Tongue (tissue), 2 donors: ENCODE measurements around the gene CELF2. TPM values are rescaled to one million over a fixed set of nuclear protein-coding genes. Genes with fewer than 3 reads are reported as not detected.

Experiments
- DNase-seq: peaks from one replicate; pipeline ENCODE4 v3.0.0-alpha.2; 2015
- total RNA-seq: library from RNA; depleted of rRNA; stranded (reverse); fragments of >200 nt; gene quantifications from one replicate; pipeline ENCODE4 v1.2.3, GENCODE V29; 2014

Gene CELF2
- total RNA-seq, 1 donor from 2014 or later, result 57.5 TPM

DNA sequence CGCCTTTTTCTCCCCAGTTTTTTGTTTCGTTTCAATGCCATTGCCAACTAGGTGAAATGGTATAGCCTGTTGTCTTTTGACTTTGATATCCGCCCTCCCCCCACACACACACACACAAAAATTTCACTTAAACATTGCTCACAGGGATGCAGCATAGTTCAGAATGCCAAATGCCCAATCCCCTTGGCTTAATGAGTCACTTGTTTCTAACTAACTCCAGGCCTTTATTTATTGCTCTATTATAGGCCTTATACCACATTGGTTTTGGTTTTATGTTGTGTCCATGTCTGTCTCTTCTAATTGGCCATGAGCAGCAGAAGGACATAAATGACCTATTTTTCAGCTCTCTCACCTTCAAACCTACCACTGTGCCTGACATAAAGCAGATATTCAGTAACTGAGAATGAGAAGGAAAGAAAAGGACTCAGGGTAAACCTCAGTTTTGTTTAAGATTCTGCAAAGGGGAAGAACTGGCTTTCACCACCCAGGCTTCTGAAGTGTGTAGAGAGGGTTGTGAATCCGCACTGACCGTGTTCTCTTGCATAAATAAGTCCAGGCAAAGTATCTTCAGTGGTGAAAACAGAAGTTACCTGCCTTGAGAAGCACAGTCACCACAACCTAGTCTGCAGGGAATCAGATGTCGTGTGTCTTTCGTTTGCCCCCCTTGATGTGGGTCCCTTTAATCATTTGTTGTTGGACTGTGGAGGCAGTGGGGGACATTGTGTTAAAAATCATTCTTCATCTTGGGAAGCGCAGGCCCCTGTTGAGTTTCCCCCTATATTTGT, 139.8 kb downstream of the CELF2 start:
- no peak for DNase-seq

DNA sequence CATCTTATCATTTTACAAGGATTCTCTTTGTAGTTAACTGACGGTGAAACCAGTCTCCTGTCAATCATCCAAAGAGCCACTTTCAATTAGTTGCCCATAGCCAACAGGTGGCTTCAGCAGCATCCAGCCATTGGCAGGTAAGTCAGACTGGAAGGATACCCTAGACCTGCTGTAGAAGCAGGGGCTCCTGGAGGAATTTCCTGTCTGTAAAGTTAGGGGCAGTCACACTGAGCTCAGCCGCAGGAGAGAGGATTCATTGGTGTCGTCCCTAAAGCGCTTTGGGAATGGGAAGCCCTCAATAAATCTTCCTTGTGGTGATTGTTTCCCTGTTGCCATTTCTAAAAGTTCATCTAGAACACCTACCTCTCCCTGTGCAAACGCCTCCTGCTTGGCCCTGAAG, 140.4 kb downstream of the CELF2 start:
- DNase-seq, result no peak

DNA sequence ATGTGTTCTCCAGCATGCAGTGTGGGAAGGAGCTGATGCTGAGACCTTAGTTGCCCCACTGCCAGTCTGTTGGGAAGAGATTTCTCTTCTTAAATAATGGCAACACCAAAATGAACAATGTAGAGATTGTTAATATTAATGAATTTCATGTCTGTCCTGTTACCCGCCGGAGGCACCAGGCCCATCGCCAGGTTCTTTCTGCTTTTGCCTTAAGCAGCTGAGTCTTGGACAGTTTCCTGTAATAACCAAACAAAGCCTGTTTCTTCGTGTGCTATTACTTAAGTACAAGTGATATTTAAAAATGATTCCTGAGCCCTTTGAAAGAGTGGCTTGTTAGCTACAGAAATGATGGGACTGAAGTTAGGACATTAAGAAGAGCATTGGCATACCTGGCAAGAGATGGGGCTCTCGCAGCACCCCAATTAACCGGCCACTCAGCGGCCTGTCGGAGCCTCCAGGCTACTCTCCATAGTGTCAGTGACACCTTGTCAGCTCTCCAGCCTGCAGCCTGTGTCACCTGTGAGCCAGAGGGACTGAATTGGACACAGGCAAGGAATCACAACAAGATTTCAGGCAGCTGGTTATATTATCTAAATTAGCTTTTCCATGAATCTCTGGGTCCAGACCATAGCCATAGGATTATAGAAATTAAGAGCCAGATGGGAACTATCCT, 142.0 kb downstream of the CELF2 start:
- no peak for DNase-seq

DNA sequence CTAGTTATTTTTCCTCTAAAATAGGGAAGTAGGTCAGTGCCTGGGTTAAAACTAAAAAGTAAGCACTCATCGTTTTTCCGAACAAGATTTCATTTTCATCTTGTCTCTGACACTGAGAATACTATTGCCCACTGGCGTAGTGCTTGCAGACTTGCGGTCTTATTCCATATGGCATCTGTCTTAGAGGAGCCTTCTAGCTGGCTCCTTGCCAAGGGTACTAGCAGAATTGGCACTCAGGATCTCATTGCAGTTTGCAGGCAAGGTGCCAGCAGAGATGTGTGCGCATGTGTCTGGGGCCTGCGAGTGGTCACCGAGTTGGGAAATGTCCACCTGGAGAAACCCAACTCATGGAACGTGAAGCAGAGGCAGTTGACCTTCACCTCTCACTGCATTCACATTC, 143.4 kb downstream of the CELF2 start:
- DNase-seq, result no peak

DNA sequence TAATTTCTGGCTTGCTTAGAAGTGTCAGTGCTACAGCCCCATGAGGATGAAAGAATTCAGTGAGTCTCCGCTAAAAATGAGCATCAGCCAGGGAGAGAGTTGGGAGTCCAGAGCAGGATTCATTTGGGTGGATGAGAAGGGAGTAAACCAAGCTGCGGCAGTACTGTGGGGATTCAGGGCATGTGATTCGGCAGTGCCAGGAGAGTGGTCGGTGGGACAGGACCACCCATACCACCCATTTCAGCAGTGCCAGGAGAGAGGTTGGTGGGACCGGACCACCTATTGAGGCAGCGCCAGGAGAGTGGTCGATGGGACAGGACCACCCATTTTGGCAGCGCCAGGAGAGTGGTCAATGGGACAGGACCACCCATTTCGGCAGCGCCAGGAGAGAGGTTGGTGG, 144.2 kb downstream of the CELF2 start:
- DNase-seq, result no peak

DNA sequence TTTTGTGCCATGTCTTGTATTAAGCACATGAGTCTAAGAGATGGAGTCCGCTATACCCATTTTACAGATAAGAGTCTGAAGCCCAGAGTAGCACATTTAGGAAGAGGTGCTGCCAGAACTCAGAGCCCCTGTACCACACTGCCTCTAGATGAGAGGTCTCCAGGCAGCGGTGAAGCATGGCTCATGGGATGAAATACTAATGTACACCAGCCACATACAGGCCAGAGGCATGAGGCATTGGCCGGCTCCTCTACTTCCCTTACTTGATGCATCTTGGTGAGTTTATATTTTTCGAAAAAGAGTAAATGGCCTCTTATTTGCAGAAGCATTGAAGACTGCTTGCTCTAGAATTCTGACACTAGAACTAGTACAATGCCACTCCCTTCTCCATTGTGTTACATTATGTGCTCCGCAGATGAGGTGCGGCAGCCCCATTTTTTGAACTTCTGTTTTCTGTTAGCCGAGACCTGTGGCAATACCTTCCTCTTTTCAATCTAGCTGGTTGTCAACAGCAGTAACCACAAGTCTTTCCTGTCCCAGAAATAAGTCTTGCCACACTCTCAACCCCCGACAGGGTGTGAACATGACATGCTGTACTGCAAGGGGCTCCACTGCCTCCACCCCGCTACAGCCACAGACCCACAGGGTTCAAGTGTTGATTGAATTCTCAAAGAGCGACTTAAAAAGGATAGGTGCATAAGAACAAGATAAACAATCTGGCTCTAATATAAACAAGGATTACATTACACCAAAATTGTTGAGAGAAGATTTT, 145.3 kb downstream of the CELF2 start:
- DNase-seq, result no peak

DNA sequence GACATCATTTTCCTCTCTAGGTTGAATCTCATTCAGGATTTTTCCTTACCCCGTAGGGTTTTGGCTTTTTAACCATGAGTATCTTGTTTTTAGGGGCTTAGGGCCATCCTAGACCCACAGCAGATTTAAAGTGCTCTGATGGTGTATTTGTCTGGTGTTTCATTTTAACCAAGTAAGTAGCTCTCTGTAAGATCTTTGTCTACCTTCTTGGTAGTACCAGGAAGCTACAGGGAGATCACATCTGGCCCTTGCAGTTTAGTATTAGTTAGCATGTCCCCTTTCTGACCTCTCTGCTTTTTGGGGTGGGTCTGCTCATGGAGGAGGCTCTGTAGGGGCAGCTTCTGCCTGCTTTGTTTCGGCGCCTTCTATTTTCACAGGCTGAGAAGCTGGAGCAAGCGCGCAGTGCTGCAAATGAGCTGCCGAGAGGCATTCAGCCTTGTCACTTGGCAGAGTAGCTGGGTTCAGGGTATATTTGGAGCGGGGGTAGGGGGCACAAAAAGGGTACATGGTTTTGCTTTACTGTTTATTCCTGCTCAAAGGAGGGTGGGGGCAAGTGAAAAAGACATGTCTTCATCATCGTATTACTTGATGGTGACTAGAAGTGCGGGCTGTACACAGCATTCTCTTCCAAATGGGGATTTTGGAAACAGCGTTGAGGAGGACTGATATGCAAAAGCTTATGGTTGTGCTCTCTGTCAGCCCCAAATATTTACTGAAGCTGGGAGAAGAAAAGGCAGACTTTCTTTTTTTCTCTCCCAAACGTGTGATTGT, 146.3 kb downstream of the CELF2 start:
- peak; percentile 56 for DNase-seq

DNA sequence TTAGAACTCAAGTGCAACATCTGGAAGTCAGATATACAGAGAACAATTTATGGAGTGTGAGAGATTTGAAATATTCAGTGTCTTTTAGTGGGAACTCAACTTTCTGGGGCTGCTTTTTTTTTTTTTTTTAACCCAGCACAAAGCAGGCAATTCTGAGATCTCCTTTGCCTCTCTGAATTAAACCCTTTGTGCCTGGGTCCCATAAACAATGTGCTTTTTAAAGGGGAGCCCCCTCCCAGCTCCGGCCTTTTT, 146.8 kb downstream of the CELF2 start:
- DNase-seq, result no peak

DNA sequence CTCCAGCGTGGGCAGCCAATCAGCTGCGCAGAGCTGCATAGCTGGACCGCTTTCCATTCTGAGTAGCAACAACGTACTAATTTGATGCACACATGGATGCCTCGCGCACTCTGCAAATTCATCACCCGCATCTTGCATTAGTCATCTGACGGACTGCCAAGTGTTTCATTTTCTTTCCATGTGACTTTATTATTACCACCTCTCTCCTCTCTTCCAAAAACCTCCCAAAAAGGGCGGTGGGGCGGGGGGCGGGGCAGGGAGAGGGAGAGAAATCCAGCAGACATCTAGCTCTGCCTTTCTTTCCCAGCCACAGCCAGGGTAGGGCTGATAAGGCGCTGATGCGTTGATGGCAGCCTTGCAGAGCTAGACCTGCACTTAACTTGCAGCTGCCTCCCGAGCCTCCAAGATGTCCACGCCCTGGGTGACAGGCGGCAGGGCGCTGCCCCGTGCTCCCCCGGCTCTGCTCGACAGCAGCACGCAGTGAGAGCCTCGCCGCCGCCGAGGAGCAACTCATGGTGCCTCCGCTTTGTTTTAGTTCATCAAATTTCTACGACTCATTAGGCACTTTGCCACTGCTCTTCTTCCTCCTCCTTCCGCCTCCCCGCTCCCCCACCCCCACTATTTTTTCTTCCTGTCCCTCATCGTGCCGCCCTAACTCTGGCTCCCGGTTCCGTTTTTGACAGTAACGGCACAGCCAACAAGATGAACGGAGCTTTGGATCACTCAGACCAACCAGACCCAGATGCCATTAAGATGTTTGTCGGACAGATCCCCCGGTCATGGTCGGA, 147.3 kb downstream of the CELF2 start:
- DNase-seq, result peak; percentile 86

DNA sequence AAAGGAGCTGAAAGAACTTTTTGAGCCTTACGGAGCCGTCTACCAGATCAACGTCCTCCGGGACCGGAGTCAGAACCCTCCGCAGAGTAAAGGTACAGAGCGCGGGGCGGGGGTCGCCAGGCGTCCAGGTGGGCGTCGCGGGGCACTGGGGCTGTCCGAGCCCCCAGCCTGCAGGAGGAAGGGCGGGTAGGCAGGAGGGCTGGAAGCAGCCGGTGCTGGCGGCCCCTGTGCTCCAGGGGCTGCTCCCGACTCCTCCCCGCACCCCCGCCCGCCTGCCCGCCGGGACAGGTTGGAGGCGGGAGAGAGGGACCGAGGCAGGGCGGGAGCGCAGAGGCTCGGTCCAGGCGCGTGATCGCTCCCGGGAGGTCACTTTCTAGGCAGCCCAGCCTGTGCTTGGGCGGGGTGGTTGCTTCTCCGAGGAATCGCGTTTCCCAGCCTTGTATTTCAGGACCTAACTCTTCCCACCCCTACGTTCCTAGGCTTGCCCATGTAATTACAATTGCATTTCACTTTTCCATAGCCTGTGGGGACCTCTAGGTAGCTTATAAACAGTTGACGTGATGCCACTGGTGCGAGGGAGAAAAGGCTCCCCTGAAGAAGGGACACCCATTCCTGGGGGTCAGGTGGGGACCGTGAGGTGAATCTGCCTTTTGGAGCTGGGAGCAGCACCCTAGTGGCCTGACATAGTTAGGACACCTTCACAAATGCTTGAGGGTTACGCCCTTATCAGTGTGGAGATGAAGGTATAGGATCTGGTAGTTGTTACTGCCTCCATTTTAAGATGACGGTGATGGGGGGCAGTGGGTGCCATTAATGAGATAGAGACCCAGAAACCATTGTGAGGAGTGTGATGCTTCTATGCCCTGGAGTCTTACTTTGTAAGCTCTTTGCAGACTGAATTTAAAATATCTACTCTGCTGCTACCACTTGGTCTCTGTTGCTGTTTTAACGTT, 148.2 kb downstream of the CELF2 start:
- DNase-seq, result peak; percentile 43

DNA sequence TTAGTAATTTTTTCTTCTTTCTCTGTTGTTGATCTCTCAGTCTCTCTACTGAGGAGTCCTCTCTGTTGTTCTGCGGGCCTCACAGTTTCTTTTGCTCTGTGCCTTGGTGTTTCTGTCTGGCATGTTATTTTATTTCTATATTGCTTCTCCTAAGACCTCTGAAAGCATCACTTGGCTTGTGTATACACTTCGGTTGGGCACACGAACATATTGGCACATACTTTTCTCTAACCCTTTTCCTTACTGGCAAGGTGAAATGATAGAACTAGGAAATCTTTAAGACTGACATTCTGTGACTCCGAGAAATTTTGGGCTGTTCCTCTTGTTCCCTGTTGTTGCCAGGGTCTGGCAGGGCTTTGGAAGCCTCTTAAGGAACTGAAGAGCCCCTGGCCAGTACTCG, 148.9 kb downstream of the CELF2 start:
- DNase-seq, result no peak

DNA sequence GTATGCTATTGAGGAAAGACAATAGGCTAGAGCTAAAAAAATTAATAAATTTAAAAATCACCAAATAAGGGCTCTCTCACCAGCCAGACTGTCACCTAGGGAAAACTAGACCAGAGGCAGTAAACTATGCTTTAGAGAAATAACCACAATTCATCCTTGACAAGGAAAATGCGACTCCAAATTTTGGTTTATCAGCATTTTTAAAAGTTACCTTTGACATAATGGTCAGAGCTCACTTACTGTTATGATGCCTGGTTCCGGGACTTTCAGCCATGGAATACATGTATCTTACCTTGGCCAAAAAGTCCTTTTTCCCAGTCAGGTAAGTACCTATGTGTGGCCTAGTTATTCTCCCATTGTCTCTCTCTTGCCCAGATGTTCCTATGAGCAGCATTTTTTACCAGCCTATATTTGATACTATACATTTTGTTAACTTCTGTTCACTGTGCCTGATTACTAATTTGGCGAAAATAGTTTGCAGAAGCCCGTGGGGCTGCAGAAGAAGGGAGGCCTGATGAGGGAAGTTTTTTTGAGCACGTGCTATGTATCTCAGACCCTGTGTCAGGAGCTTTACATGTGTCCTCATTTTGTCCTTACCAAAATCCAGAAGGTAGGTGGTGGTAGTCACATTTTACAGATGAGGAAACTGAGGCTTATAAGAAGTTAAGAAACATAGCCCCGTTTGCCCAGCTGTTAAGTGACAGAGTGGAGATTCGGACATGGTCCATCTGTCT, 149.7 kb downstream of the CELF2 start:
- no peak for DNase-seq

DNA sequence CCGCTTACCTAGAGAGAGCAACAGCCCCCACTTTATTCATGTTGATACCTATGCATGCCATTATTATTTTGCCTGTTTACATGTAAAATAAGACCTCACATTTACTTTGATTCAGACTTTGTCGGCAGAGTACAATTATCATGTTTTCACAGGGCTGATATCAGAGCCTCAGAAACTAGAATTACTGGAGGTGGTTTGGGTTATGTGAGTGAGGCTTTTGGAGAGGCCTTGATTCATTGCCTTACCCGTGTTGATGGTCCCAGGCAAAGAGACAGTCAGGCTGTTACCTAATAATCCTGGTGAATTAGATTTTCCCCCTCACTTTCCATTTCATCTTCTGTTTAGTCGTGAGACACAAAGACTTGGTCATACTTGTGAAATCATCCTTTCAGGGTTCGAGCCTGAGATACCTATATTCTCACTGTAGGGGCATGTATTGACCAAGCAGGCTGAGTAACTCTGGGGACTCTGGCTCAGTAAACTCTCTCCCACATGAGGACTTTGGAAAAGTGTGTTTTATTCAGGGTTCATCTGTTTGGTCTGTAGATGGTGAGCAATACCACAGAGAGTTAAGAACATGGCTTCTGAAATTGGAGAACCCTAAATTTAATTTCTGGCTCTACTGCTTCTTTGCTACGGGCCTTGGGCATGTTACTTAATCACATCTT, 150.9 kb downstream of the CELF2 start:
- no peak for DNase-seq

DNA sequence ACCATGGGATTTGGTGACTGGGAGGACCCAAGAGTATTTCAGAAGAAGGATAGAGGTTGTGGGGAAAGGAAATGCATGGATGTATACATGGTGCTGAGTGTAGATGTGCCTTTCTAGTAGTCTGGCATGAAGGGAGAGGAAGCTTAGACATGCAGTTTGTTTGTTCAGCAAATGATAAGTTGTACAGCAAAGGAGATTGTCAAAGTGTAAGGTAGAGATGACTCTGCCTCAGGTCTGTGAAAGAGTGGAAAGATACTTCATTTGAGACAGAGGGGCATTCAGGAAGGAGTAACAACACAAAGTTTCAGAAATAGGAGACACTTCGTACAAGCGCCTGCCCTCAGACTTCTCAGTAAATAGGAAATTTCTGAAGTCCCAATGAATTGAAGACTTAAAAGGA, 152.3 kb downstream of the CELF2 start:
- no peak for DNase-seq

DNA sequence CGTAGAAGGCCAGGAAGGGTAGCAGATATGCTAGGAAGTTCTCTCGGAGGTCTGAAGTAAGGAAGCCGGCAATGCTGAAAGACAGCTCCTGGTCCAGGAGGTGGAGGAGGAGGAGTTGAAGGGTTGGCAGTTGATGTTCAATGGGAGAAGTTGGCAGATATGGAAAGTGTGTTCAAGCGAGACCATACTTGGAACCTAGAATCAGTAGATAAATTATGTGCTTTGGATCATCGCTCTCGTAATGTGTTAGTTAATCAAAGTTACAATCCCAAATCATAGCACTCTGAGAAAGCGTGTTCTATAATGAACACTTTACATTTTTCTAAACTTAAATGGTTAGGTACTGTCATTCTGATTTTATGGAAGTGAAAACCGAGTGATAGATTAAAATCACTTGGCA, 152.9 kb downstream of the CELF2 start:
- DNase-seq, result no peak

DNA sequence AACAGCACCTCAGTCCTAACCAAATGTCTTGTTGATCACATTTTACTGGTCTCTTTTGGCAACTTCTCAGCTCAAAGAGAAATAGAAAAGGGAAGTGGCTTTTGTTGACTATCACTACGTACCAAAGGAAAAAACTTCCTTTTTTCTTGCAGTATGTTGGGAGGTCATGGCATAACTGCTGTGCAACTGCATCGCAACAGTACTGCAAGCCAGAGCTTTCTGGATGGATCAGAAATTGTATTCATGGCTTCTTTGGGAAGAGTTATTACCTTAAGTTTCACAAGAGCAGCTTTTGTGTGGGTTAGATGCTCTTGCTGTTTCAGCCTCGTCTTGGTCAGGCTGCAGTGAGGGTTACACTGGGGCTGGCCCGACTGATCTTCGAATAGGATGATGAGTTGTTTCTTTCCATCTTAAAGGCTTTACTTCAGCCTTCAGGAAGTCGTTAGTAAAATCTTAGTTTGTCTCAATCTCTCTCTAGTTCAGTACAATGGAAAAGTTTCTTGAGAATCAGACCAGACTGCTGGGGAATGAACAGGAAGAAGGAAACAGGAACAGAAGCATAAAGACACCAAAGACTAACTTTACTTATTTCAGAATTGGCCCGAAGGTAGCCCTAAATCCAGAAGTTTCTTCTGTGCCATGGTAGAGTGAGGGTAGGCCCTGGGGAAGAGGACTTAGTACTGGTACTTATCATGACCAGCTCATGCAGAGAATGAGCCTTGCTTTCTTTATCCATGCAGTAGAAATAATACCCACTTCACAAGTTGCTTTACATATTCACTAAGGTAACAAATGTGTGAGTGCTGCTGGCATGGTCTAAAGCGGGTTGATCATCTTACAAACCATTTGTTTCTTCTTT, 153.6 kb downstream of the CELF2 start:
- DNase-seq, result no peak

DNA sequence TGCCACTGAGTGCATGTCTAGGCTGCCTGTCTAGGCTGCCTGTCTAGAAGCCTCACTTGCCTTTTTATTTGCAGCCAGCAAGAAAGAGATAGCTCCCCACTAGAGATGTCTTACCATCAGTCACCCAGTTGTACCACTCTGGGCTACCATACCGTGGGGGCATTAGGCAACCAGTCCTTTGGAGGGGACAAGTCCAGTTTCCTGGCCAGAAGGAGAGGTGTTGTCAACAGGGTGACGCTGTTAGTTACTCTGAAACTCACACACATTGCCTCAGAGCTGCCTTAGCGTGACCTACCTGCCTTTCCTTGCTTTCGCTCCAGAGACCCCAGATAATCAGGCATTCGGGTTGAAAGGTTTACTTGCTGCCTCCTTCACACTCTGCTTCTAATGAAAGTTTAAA, 155.4 kb downstream of the CELF2 start:
- DNase-seq, result no peak

DNA sequence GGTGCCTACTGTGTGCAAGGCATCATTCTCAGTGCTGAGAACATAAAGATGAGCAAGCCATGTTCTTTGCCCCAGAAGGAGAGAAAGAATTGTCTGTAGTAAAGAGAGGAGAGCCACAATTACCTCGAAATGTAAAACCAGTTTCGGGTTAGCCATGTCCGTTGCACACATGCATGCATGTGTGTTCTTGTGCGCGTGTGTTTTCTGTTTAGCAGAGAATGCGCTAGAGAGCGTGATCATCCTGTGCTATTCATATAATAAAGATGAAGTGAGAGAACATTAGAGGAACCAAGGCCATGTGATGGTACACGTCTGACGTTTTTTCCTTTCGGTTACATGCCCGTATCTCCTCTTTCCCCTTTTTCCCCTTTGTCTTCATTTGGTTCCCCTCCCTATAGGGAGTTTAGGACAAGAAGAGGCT, 158.2 kb downstream of the CELF2 start:
- DNase-seq, result no peak
